ENCODE results near the gene DCPS. TPM values are rescaled to one million over a fixed set of nuclear protein-coding genes. Genes with fewer than 3 reads are reported as not detected.

DCPS gene
- total RNA-seq, 6 experiments from 2014 or later: 19.0 to 26.6 (median 24.3) TPM

- no peaks in the 10 kb centered on the region for H3K9me3 Mint-ChIP-seq
- peaks cover 4% of the 10 kb centered on the region; the same call in 1 of the 2 replicates for H3K27me3 Mint-ChIP-seq (ENCODE audit: insufficient read depth)
- H3K36me3 Mint-ChIP-seq (ENCODE audit: low read depth): peaks cover 58% of the 10 kb centered on the region
- no peak overlapping the region for H3K4me3 Mint-ChIP-seq
- DNase-seq: no peak
- peaks cover 33% of the 10 kb centered on the region for H3K4me1 Mint-ChIP-seq (ENCODE audit: low read depth)
- TF ChIP-seq CTCF (IDR thresholded peaks at IDR 0.05): no peak
- no peak overlapping the region for H3K27ac Mint-ChIP-seq
These were observed 41.6 kb upstream of the DCPS start for GRCh38 chr11:126262216-126262615.

GRCh38 chr11:126263489-126263888, 40.4 kb upstream of the DCPS start:
- peaks cover 4% of the 10 kb centered on the region; the same call in 1 of the 2 replicates for H3K27me3 Mint-ChIP-seq (ENCODE audit: insufficient read depth)
- H3K36me3 Mint-ChIP-seq (ENCODE audit: low read depth): peaks cover 66% of the 10 kb centered on the region
- DNase-seq: no peak
- no peak overlapping the region for H3K27ac Mint-ChIP-seq
- TF ChIP-seq CTCF (IDR thresholded peaks at IDR 0.05): no peak
- H3K4me1 Mint-ChIP-seq (ENCODE audit: low read depth): peaks cover 29% of the 10 kb centered on the region
- H3K9me3 Mint-ChIP-seq: no peaks in the 10 kb centered on the region
- H3K4me3 Mint-ChIP-seq: no peak overlapping the region

DNA sequence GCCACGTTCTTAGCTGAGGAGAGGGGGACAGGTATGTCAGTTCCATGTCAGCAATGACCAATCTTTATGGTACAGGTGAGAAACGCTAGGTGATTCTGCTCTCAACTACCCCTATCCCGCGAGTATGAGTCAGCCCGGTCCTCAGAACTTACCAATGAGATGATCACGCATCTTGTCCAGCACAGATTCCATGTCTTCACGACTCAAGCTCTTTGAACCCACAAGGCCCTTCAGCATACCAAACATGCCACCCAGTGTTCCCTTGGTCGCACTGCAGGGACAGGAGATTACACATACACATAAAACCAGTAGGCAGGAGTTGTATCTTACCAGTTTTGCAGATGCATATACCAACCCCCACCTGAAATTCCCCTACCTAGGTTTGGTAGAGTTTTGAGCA, 38.0 kb upstream of the DCPS start:
- Mint-ChIP-seq H3K27ac (no peak overlapping the region; the same call in 1 of the 2 replicates), H3K36me3 (ENCODE audit: low read depth) (peaks cover 65% of the 10 kb centered on the region)

GRCh38 chr11:126267650-126268049, 36.2 kb upstream of the DCPS start:
- Mint-ChIP-seq H3K27me3 (ENCODE audit: insufficient read depth) (peaks cover 4% of the 10 kb centered on the region; the same call in 1 of the 2 replicates), H3K27ac (peak overlapping the region; percentile 98), H3K36me3 (ENCODE audit: low read depth) (peaks cover 53% of the 10 kb centered on the region), H3K9me3 (no peaks in the 10 kb centered on the region), H3K4me1 (ENCODE audit: low read depth) (peaks cover 29% of the 10 kb centered on the region), H3K4me3 (peak overlapping the region; percentile 99)
- no peak for DNase-seq
- TF ChIP-seq CTCF (IDR thresholded peaks at IDR 0.05): no peak

More for the DNA sequence above, 38.0 kb upstream of the DCPS start:
- Mint-ChIP-seq H3K9me3 (no peaks in the 10 kb centered on the region), H3K27me3 (ENCODE audit: insufficient read depth) (peaks cover 4% of the 10 kb centered on the region; the same call in 1 of the 2 replicates), H3K4me1 (ENCODE audit: low read depth) (peaks cover 33% of the 10 kb centered on the region), H3K4me3 (no peak overlapping the region; the same call in 1 of the 2 replicates)
- TF ChIP-seq CTCF (IDR thresholded peaks at IDR 0.05): peak; percentile 15; the same call in 1 of the 2 replicates
- peak; percentile 9 for DNase-seq

DNA sequence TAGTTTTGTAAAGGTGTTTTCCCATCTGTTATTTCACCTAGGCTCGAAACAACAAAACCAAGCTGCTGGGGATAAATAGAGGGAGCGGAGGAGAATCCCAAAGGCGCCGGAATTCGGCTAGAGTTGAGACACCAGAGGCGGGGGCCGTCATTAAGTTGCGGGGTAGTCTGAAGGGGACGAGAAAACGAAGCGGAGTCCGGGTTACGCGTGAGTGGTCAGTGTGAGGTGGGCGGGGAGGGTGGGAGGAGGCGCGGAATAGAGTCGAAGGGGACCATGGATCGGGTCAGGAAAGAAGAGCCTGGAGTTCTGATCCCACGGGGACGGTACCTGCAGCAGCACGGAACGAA, 35.5 kb upstream of the DCPS start:
- peak overlapping the region; percentile 98 for H3K27ac Mint-ChIP-seq
- DNase-seq: no peak
- peaks cover 47% of the 10 kb centered on the region for H3K36me3 Mint-ChIP-seq (ENCODE audit: low read depth)

More for the DNA sequence above, 35.5 kb upstream of the DCPS start:
- H3K4me3 Mint-ChIP-seq: peak overlapping the region; percentile 99
- no peaks in the 10 kb centered on the region for H3K9me3 Mint-ChIP-seq
- peaks cover 29% of the 10 kb centered on the region for H3K4me1 Mint-ChIP-seq (ENCODE audit: low read depth)
- H3K27me3 Mint-ChIP-seq (ENCODE audit: insufficient read depth): peaks cover 4% of the 10 kb centered on the region; the same call in 1 of the 2 replicates
- TF ChIP-seq CTCF (IDR thresholded peaks at IDR 0.05): no peak
